Measurements from ENCODE around the gene WDR82.

Gene WDR82

GRCh38 chr3:52248816-52249547 lies 29.5 kb downstream of the WDR82 start:
- TF ChIP-seq Cebpa-rat (IDR thresholded peaks at IDR 0.05): no peak
- peaks cover 53% of the 10 kb centered on the region for H3K36me3 ChIP-seq
- H4K20me1 ChIP-seq: peaks cover 30% of the 10 kb centered on the region

DNA sequence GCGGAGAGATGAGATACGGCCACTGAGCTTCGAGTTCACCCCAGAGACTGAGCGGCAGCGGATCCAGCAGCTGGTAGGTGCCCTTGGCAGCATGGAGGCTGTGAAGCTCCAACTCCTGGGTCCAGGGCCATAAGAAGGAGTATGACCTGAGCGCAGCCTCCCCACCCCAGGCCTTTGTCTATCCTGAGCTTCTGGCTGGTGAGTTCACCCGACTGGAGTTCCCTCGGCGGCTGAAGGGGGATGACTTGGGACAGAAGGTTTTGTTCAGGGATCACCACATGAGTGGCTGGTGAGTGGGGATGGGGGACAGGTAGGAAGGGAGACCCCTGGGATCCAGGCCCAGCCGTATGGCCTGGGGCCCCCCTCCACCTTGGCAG lies 30.3 kb downstream of the WDR82 start:
- no peaks in the 10 kb centered on the region for H3K27me3 ChIP-seq
- no peaks in the 10 kb centered on the region for H3K9me3 ChIP-seq
- no peak overlapping the region for H3K9ac ChIP-seq
- H3K4me2 ChIP-seq: no peak overlapping the region
- TF ChIP-seq Cebpa-rat (IDR thresholded peaks at IDR 0.05): no peak
- peaks cover 55% of the 10 kb centered on the region for H3K4me1 ChIP-seq
- H3K4me3 ChIP-seq: no peak overlapping the region
- H4K20me1 ChIP-seq: peaks cover 22% of the 10 kb centered on the region
- peak overlapping the region; percentile 15; the same call in 1 of the 2 replicates for H3K27ac ChIP-seq
- peaks cover 47% of the 10 kb centered on the region for H3K36me3 ChIP-seq

More at GRCh38 chr3:52248816-52249547, 29.5 kb downstream of the WDR82 start:
- no peaks in the 10 kb centered on the region for H3K27me3 ChIP-seq
- H3K4me3 ChIP-seq: no peak overlapping the region
- H3K4me2 ChIP-seq: no peak overlapping the region
- H3K9me3 ChIP-seq: no peaks in the 10 kb centered on the region
- no peak overlapping the region for H3K9ac ChIP-seq
- peaks cover 56% of the 10 kb centered on the region for H3K4me1 ChIP-seq
- H3K27ac ChIP-seq: no peak overlapping the region

GRCh38 chr3:52247409-52248164 lies 30.9 kb downstream of the WDR82 start:
- Histone ChIP-seq H3K9ac (no peak overlapping the region), H3K4me1 (peaks cover 49% of the 10 kb centered on the region), H3K4me2 (no peak overlapping the region), H4K20me1 (peaks cover 16% of the 10 kb centered on the region), H3K9me3 (no peaks in the 10 kb centered on the region), H3K27me3 (no peaks in the 10 kb centered on the region), H3K36me3 (peaks cover 47% of the 10 kb centered on the region), H3K27ac (peak overlapping the region; percentile 15; the same call in 1 of the 2 replicates), H3K4me3 (no peak overlapping the region)
- TF ChIP-seq Cebpa-rat (IDR thresholded peaks at IDR 0.05): no peak

DNA sequence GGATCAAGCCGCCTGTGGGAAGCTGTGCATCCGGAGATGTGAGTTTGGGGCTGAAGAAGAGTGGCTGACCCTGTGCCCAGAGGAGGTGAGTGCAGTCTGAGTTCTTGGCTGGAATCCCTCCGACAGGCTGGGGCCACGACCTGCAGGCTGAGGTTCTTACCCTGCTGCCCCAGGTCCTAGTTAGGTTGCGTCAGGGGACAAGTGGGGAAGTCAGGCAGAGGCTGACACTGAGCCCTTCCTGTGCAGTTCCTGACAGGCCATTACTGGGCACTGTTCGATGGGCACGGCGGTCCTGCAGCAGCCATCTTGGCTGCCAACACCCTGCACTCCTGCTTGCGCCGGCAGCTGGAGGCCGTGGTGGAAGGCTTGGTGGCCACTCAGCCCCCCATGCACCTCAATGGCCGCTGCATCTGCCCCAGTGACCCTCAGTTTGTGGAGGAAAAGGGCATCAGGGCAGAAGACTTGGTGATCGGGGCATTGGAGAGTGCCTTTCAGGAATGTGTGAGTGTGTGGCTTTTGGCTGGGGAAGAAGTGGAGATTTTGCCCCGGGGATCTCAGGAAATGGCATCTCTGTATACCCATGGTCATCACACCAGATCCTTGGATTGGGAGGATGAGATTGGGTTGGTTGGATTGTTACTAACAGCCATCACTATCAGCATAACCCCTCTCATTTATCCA lies 31.6 kb downstream of the WDR82 start:
- Histone ChIP-seq H4K20me1 (peaks cover 16% of the 10 kb centered on the region), H3K27ac (peak overlapping the region; percentile 88; the same call in 1 of the 2 replicates), H3K4me1 (peaks cover 50% of the 10 kb centered on the region), H3K36me3 (peaks cover 42% of the 10 kb centered on the region), H3K4me3 (no peak overlapping the region), H3K27me3 (no peaks in the 10 kb centered on the region), H3K9me3 (no peaks in the 10 kb centered on the region), H3K4me2 (peak overlapping the region; percentile 91), H3K9ac (no peak overlapping the region)
- no peak for TF ChIP-seq Cebpa-rat (IDR thresholded peaks at IDR 0.05)

DNA sequence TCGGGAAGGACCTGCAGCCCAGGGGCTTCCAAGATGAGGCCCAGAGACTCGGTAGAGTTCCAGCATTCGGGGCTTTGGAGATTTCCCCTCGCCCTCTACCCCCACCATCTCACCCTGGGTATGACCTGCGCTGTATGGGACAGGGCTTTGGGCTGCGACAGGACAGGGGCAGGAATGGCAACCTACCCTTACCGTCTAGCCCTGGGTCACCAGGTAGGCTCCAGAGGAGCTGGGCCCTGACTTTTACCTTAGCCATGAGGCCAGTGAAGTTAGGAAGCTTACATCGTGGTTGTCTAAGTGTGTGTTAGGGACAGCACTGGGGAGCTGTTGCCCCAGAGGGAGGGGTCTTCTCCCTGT lies 32.2 kb downstream of the WDR82 start:
- Histone ChIP-seq H3K4me1 (peaks cover 54% of the 10 kb centered on the region), H3K4me3 (peak overlapping the region; percentile 67), H3K27me3 (no peaks in the 10 kb centered on the region), H3K27ac (peak overlapping the region; percentile 88), H3K36me3 (peaks cover 35% of the 10 kb centered on the region), H3K9me3 (no peaks in the 10 kb centered on the region), H4K20me1 (peaks cover 16% of the 10 kb centered on the region), H3K4me2 (peak overlapping the region; percentile 91), H3K9ac (peak overlapping the region; percentile 81)
- TF ChIP-seq Cebpa-rat (IDR thresholded peaks at IDR 0.05): no peak

DNA sequence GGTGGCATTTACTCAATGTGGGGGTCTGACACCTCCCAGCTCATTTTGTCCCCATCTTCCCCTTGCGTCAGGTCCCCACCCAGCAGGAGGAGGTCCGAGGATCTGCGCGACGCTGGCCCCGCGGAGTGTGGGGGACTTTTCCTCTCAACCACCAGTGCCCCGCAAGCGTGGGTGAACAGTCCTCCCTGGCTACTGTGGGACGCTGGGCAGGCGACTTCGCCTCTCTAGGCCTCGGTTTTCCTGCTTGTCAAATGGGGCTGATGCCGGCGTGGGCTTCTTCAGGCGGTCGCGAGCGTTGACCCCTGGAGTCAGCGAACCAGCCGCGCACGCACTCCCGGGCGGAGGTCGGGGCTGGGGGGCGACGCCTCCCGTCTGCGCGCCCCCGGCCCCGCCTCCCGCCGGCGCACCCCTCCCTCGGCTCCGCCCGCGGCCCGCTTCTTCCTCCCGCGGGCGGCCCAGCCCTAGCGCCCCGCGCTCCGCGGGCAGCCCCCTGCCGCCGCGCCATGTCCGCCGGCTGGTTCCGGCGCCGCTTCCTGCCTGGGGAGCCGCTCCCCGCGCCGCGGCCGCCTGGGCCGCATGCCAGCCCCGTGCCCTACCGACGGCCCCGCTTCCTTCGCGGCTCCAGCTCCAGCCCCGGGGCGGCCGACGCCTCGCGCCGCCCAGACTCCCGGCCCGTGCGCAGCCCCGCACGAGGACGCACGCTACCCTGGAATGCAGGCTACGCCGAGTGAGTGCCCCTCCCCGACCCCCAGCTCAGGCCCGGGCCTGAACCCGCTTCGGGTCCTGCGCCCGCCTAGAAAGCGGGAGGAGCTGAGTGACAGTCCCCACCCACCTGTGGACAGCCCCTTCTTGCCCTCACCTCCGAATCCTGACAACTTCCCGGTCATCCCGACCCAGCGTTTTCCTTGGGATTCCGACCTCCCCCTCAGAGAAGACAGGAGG lies 32.9 kb downstream of the WDR82 start, which contains the start of gene PPM1M:
Gene PPM1M (plus strand): TSS at position 438 of the 942 bp plus-strand sequence. CDS start 66 bp downstream, at position 504.
- peaks cover 29% of the 10 kb centered on the region for H3K36me3 ChIP-seq
- TF ChIP-seq Cebpa-rat (IDR thresholded peaks at IDR 0.05): no peak
- peak within 1 kb of the TSS; percentile 67 for H3K4me3 ChIP-seq
- H4K20me1 ChIP-seq: peaks cover 16% of the 10 kb centered on the region
- peak within 1 kb of the TSS; percentile 81 for H3K9ac ChIP-seq
- H3K4me2 ChIP-seq: peak within 1 kb of the TSS; percentile 91
- H3K27ac ChIP-seq: peak within 1 kb of the TSS; percentile 88
- peaks cover 54% of the 10 kb centered on the region for H3K4me1 ChIP-seq
- no peaks in the 10 kb centered on the region for H3K9me3 ChIP-seq
- H3K27me3 ChIP-seq: no peaks in the 10 kb centered on the region

DNA sequence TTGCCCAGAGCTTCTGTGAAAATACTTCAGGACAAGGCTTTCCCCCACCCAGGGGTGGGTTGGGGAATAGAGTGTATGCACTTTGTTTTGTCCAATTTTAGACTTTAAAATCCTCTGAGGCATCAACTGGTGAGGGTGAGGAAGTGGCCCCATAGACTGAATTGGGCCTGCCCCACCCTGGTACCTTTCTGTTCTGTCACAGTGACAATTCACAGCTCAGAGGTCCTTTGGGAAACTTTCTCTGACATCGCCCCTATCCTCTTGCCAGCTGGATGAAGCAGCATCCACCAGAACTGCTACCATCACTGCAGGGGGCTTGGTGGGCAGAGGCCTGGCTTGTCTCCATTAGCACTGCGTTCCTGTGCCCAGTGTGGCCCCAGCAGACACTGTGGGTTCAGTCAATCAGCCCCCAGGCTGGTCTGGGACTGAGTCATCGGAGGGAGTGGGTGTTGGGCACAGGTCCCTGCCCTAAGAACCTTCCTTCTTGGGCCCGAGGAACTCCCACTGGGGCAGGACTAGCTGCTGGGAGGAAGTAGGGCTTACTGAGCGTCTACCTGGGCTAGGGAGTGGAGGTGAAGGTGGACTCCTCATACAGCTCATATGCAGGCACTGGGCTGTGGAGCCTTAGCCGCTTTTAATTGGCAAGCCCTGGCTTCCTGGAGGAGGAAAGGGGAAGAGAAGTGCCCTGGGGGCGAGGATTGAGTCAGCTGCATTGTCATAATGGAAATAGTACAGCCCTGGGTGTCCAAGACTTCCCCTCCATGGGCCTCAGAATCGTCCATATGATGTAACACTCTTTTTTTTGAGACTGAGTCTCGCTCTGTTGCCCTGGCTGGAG lies 34.4 kb downstream of the WDR82 start:
- Histone ChIP-seq H3K4me3 (no peak overlapping the region), H3K4me2 (peak overlapping the region; percentile 91), H4K20me1 (0 out of 2 replicates have a peak, but pooled peaks cover 2% of the 10 kb centered on the region), H3K4me1 (peaks cover 63% of the 10 kb centered on the region), H3K27ac (peak overlapping the region; percentile 88), H3K27me3 (no peaks in the 10 kb centered on the region), H3K36me3 (peaks cover 13% of the 10 kb centered on the region), H3K9ac (peak overlapping the region; percentile 43; the same call in 1 of the 2 replicates), H3K9me3 (no peaks in the 10 kb centered on the region)
- TF ChIP-seq Cebpa-rat (IDR thresholded peaks at IDR 0.05): no peak

GRCh38 chr3:52242039-52242438 lies 36.4 kb downstream of the WDR82 start:
- H4K20me1 ChIP-seq: peaks cover 15% of the 10 kb centered on the region
- H3K9ac ChIP-seq: no peak overlapping the region
- no peak overlapping the region for H3K4me2 ChIP-seq
- no peaks in the 10 kb centered on the region for H3K36me3 ChIP-seq
- H3K27me3 ChIP-seq: no peaks in the 10 kb centered on the region
- H3K4me3 ChIP-seq: no peak overlapping the region
- H3K4me1 ChIP-seq: peaks cover 77% of the 10 kb centered on the region
- 0 out of 2 replicates have a peak overlapping the region, but pooled peaks have one; percentile 20 for H3K27ac ChIP-seq
- no peak for TF ChIP-seq Cebpa-rat (IDR thresholded peaks at IDR 0.05)
- no peaks in the 10 kb centered on the region for H3K9me3 ChIP-seq
